Ovary (tissue), 9 donors: ENCODE measurements around the gene ADAM17. TPM values are rescaled to one million over a fixed set of nuclear protein-coding genes. Genes with fewer than 3 reads are reported as not detected.

Experiments
- DNase-seq, 5 donors: peaks; one replicate each; pipeline ENCODE4 v3.0.0-alpha.2; 2019 to 2020
- H3K27ac ChIP-seq, 2 donors: fragments of 200-600 bp; one replicate each; pipeline versions ENCODE4 v1.5.1 to v1.8.0; 2019 to 2022
- H3K27me3 ChIP-seq: fragments of 200-600 bp; one replicate; pipeline ENCODE4 v1.8.0; 2022
- H3K36me3 ChIP-seq: fragments of 200-600 bp; sonication (generic); one replicate; pipeline ENCODE4 v1.5.1; 2019
- H3K4me1 ChIP-seq: one replicate; pipeline ENCODE4 v1.8.1; 2013; ENCODE audit warnings: mild to moderate bottlenecking, moderate library complexity; ENCODE audit not compliant: insufficient read depth
- H3K4me3 ChIP-seq: fragments of 200-600 bp; sonication (generic); one replicate; pipeline ENCODE4 v1.5.1; 2017
- H3K9me3 ChIP-seq, 2 donors: fragments of 200-600 bp in 1 of 2; sonication (generic) in 1 of 2; one replicate each; pipeline versions ENCODE4 v1.5.1 to v1.8.1; 2013 to 2019; ENCODE audit warnings: mild to moderate bottlenecking in 1 of 2, moderate library complexity in 1 of 2
- EP300 ChIP-seq: sonication (generic); formaldehyde crosslinking; IDR thresholded peaks from one replicate; pipeline ENCODE4 v1.6.1; 2017; ENCODE audit warnings: antibody characterized with exemption
- POLR2A ChIP-seq: fragments of 450-650 bp; IDR thresholded peaks from one replicate; pipeline ENCODE4 v1.6.1; 2017; ENCODE audit warnings: antibody characterized with exemption, mild to moderate bottlenecking, moderate library complexity
- WGBS, 3 donors: extraction: QIAGEN DNeasy Blood & Tissue Kit in 1 of 3; methylation state at CpG; one replicate each; pipeline versions ENCODE4 v1.1.5 to v1.1.7; 2013 to 2017; 5-methylcytosine and 5-hydroxymethylcytosine counted together
- intact Hi-C, 4 donors: fragments of 100-400 bp; cut with DNase I; formaldehyde crosslinking; loops; one replicate each; pipeline versions ENCODE4 v1.11.0 to v1.15.1; 2022 to 2023
- polyA plus RNA-seq, 2 donors: library from polyadenylated mRNA; stranded (reverse); fragments of 200-250 nt in 1 of 2; fragments of 350-450 nt in 1 of 2; fragmentation: Illumina TruSeq in 1 of 2; extraction: RNeasy Lipid Tissue Mini Kit (QIAGEN cat#74804) in 1 of 2; gene quantifications; one replicate each; pipeline ENCODE4 v1.2.3, GENCODE V29; 2013 to 2014
- total RNA-seq, 7 donors: library from RNA; depleted of rRNA in 2 of 7; stranded (reverse); fragments of >200 nt in 2 of 7; fragmentation: NEBNext Ultra II Directional in 3 of 7; extraction: Animal tissue kit (Norgen Biotek cat#: 25700) in 3 of 7; gene quantifications; one replicate each; pipeline versions ENCODE4 v1.1.0 to v1.2.4, GENCODE V29; 2016 to 2023
- TF ChIP-seq, protein P1 (sequence below), 3 donors: fragments of 450-650 bp in 2 of 3; fragments of 200-600 bp in 1 of 3; IDR thresholded peaks; one replicate each; pipeline versions ENCODE4 v1.5.1 to v1.8.0; 2016 to 2022; ENCODE audit warnings: antibody characterized with exemption in 3 of 3, mild to moderate bottlenecking in 1 of 3
- donor health status: DM: no; HTN: no; CAD: no; lungs with moderate emphysema.
- donor health status: DM: no; HTN: no; CAD: no.
- donor health status: Bipolar disorder and iron deficiency.
- donor health status: DM: yes; HTN: yes; CAD: no.
- donor health status: DM: no; HTN: no; CAD: no.
- donor health status: DM: yes; HTN: yes; CAD: no.

The ADAM17 gene
- total and polyA plus RNA-seq, 9 donors = 10.2 to 46.6 (median 27.8) TPM

DNA sequence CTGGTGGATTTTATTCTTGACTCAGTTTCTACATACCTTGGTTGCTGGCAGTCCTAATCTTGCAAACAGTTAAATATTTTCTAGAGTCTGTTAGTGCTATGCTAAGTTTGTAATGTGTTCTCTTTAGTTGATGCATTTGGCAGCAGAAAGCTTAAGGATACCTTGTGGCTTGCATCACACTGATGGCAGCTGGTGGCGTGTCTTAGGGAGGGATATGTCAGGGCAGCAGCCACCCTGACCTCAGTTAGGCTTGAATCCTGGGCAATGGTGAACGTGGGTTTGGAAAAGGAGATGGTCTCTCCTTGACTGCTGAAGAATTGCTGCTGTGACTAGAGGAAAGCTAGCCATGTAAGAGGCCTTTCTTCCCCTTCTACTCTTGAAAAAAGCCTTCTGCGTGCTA lies 77.1 kb downstream of the ADAM17 start:
- H3K27me3 ChIP-seq = no peaks in the 10 kb centered on the region
- no peaks in the 10 kb centered on the region for H3K9me3 ChIP-seq
- DNase-seq = no peak
- no peak for TF ChIP-seq POLR2A
- TF ChIP-seq EP300 = no peak
- TF ChIP-seq, protein P1, sequence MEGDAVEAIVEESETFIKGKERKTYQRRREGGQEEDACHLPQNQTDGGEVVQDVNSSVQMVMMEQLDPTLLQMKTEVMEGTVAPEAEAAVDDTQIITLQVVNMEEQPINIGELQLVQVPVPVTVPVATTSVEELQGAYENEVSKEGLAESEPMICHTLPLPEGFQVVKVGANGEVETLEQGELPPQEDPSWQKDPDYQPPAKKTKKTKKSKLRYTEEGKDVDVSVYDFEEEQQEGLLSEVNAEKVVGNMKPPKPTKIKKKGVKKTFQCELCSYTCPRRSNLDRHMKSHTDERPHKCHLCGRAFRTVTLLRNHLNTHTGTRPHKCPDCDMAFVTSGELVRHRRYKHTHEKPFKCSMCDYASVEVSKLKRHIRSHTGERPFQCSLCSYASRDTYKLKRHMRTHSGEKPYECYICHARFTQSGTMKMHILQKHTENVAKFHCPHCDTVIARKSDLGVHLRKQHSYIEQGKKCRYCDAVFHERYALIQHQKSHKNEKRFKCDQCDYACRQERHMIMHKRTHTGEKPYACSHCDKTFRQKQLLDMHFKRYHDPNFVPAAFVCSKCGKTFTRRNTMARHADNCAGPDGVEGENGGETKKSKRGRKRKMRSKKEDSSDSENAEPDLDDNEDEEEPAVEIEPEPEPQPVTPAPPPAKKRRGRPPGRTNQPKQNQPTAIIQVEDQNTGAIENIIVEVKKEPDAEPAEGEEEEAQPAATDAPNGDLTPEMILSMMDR (IDR thresholded peaks at IDR 0.05) = no peak
- H3K4me3 ChIP-seq = no peak overlapping the region
- 62 to 76% (median 71%) methylated on average over 3 of the region's 3 CpGs for WGBS, 3 donors
- H3K36me3 ChIP-seq = no peaks in the 10 kb centered on the region
- no peak overlapping the region for H3K27ac ChIP-seq
- intact Hi-C loops = loop anchor here in 1 of 4 donors (10.0 kb wide), 1 partner anchor 54 kb away; the partner anchor contains the start of genes CPSF3 and ITGB1BP1
- peaks cover 4% of the 10 kb centered on the region for H3K4me1 ChIP-seq

DNA sequence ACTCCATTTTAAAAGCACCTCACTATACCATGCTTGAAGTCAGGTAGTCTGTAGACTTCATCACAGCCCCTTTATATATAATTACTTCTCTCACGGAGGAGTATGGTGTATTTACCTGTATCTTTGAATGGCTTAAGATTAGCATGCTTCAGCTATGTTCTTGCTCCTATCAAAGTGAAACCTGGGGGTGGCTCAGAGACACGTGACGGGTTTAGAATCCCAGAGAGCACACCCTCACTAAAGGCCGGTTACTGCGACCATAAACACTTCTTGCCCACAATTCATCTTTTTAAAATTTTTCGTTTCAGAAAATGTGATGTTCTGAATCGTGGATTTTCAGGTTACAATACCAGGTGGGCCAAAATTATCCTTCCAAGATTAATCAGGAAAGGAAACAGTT lies 77.7 kb downstream of the ADAM17 start:
- Histone ChIP-seq H3K4me3 (no peak overlapping the region), H3K36me3 (no peaks in the 10 kb centered on the region), H3K27me3 (no peaks in the 10 kb centered on the region), H3K27ac (no peak overlapping the region), H3K4me1 (peaks cover 4% of the 10 kb centered on the region), H3K9me3 (no peaks in the 10 kb centered on the region)
- TF ChIP-seq, protein P1 (IDR thresholded peaks at IDR 0.05) = no peak
- TF ChIP-seq EP300 = no peak
- TF ChIP-seq POLR2A = no peak
- intact Hi-C loops = loop anchor here in 1 of 4 donors (10.0 kb wide), 1 partner anchor 53 kb away; the partner anchor contains the start of genes CPSF3 and ITGB1BP1
- 61 to 78% (median 71%) methylated on average over 7 of the region's 7 CpGs for WGBS, 3 donors
- DNase-seq = no peak

DNA sequence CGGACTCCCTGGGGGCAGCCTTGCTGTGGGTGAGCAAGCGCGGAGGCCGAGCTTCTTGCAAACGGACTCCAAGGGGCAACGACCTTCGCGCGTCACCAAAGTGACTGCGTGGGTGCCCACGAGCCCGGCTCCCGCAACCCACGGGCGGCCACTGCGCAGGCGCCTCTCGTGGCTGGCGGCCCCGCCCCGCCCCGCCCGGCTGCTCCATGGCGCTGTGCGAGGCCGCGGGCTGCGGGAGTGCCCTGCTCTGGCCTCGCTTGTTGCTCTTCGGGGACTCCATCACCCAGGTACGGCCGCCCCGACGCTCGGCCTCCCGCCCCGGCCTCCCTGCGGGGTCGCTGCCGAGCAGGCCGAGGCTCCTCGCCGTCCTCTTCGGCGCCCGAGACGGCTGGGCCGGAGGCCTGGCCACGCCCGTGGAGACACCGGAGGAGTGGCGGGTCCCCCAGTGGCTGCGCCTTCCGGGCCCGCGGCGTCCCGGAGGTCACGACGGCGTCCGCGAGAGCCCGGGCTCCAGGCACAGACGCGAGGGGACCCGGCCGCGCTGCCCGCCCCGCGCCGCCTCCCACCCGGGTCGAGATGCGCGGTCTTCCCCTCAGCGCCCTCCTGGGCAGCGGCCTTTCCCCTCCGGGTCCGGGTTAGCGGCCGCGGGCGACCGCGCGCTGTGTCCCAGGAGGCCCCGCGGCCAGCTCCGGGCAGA lies 81.1 kb downstream of the ADAM17 start, which contains the start of gene IAH1:
Gene IAH1, plus strand, starts transcription at position 191 of the 697 bp plus-strand sequence. Its CDS starts 16 bp downstream, at position 207.
- peak within 1 kb of the TSS; percentile 72 for H3K4me3 ChIP-seq
- H3K27ac ChIP-seq = peak within 1 kb of the TSS; percentile 77 to 82
- no peaks in the 10 kb centered on the region for H3K9me3 ChIP-seq
- DNase-seq = peak; percentile 63 to 80 (median 71)
- TF ChIP-seq, protein P1 (IDR thresholded peaks at IDR 0.05) = no peak
- peak; percentile 78 for TF ChIP-seq POLR2A
- no peaks in the 10 kb centered on the region for H3K36me3 ChIP-seq
- H3K27me3 ChIP-seq = no peaks in the 10 kb centered on the region
- WGBS, 3 donors = 0% methylated on average over 30 to 91 of the region's 91 CpGs
- H3K4me1 ChIP-seq = peaks cover 4% of the 10 kb centered on the region
- intact Hi-C loops = loop anchor here in 1 of 4 donors (2.0 to 10.0 kb wide), 2 partner anchors 50 to 156 kb away; partner anchors contain the start of genes CPSF3, ITGB1BP1 and YWHAQ

DNA sequence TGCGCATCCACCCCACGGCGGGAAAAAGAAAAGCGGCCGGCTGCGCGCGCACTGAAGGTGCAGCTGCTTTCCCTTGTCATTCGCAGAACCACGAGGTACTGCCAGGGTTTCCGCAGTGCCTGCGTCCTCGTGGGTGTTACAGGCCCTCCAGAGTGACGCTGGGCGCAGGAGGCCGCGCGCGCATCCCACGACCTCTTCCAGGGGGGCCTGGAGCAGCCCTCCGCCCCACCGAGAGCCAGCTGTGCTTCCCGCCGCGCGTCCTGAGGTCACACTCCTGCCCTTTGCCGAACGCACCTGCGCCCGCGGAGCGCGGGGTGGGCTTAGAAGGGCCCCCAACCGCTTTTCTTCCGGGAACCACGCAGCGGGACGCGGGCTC lies 81.7 kb downstream of the ADAM17 start:
- peaks cover 4% of the 10 kb centered on the region for H3K4me1 ChIP-seq
- no peaks in the 10 kb centered on the region for H3K36me3 ChIP-seq
- H3K4me3 ChIP-seq = peak overlapping the region; percentile 72
- peak; percentile 64 to 77 (median 69) for DNase-seq
- intact Hi-C loops = loop anchor here in 1 of 4 donors (2.0 to 10.0 kb wide), 2 partner anchors 49 to 157 kb away; partner anchors contain the start of genes CPSF3, ITGB1BP1 and YWHAQ
- TF ChIP-seq, protein P1 (IDR thresholded peaks at IDR 0.05) = no peak
- TF ChIP-seq POLR2A (no peak), EP300 (no peak)
- H3K27me3 ChIP-seq = no peaks in the 10 kb centered on the region
- H3K9me3 ChIP-seq = no peaks in the 10 kb centered on the region
- peak overlapping the region; percentile 77 to 82 for H3K27ac ChIP-seq
- 3 to 9% (median 6%) methylated on average over 33 to 39 of the region's 39 CpGs for WGBS, 3 donors
